GM21825 (cell line): Measurements from ENCODE around the gene GEN1.
A peak's percentile ranks its signal among the peaks of the same experiment; 100 is the strongest.

Experiments used
- ATAC-seq: cut with Tn5 transposase; IDR thresholded peaks from one replicate; pipeline ENCODE4 v1.9.1; 2021; ENCODE audit warnings: mild to moderate bottlenecking, moderate library complexity; ENCODE audit not compliant: unreplicated experiment

Gene GEN1

GRCh38 chr2:17753803-17754663 is at the start of gene GEN1, which contains the start of gene SMC6:
Gene GEN1, plus strand, starts transcription at chr2:17754138. Its CDS starts 5,806 bp downstream, at chr2:17759944.
Gene SMC6, minus strand, starts transcription at chr2:17753810. Its CDS starts 7,864 bp downstream, at chr2:17745946.
- peak; percentile 71 for ATAC-seq

- no peak for ATAC-seq
These were observed 47.1 kb upstream of the GEN1 start for GRCh38 chr2:17706845-17707244.

GRCh38 chr2:17708501-17708900 is 45.4 kb upstream of the GEN1 start:
- no peak for ATAC-seq

- ATAC-seq = no peak
These were observed 44.0 kb upstream of the GEN1 start for GRCh38 chr2:17709897-17710296.

DNA sequence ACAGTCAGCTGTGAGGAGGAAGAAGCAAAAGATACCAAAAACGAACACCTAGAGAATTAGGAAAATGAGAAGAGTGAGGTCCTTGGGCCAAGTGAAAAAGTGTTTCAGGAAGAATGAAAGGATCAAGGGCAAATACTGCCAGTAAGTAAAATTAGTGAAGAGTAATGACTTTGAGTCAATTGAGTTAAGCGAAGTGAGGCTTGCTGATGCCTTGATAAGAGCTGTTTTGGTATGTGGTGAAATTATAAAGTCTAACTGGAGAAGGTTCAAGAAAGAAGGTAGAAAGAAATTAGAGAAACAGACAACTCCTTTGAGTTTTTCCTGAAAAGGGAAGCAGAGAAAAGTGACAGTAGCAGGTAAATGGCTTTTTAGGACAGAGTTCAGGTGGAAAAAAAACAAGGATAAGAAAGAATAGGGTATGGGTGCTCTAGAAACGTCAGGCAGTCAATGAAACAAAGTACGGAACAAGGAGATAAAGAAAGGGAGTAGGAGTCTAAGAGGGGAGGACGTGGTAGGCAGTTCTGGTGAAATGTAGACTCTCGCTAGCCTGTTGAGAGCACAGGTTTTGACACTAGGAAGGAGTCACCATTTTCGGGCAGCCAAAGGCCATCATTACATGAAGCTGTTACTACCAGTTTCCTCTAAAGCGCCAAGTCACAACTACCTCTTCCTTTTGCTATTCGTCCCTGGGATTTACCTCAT is 43.2 kb upstream of the GEN1 start:
- no peak for ATAC-seq

GRCh38 chr2:17713291-17713690 is 40.6 kb upstream of the GEN1 start:
- no peak for ATAC-seq

- no peak for ATAC-seq
These were observed 36.3 kb upstream of the GEN1 start for GRCh38 chr2:17717666-17718065.

DNA sequence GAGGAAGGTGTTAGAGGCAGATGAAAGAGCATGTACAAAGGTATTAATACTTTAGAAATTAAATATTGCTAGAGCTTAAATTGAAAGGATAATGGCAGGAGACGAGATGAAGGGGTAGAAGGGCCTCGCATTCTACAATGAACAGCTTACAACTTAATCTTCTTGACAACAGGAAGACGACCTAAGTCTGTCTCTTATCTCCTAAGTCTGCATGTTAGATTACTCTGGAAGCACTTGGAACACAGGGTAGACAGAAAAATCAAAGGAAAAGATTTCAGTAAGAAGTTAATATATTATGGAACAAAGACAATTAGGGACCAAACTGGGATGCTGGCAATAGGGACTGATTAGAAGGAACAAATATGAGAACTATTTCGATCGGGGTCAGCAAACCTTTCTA is 35.2 kb upstream of the GEN1 start:
- ATAC-seq = no peak

DNA sequence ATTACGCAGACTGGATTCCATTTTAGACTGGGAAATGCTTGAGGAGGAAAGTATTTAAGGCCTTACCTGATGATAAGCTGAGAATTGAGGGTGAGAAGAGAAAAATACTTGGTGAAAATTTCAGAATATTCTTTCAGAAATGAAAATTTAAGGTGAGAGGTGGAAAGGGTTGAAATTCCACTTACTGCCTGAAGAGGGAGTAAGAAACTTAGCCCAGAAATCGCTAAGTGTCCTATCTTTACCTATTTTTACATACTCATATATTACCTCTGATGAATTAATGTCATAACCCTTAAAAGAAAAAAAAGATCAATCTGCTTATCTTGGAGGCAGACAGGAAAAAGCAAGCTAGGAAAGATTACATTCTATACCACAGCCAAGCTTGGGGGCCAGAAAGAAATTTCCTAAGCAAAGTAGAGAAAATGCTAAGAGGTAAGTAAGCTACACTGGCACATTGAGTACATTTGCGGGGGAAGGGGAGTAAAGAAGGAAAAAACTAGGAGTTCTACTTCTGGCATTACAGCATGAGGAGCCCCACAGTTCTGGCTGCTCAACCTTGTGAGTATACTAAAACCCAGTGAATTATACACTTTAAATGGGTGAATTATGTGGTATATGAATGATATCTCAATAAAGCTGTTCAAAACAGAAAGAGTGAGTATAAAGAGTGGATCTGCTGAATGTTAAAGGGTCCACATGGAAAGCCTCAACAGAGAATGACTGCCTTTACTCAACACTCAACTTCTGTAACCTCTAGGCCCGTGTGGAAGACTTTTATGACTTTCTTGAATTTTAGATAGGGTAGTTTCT is 34.2 kb upstream of the GEN1 start:
- ATAC-seq = peak; percentile 70

DNA sequence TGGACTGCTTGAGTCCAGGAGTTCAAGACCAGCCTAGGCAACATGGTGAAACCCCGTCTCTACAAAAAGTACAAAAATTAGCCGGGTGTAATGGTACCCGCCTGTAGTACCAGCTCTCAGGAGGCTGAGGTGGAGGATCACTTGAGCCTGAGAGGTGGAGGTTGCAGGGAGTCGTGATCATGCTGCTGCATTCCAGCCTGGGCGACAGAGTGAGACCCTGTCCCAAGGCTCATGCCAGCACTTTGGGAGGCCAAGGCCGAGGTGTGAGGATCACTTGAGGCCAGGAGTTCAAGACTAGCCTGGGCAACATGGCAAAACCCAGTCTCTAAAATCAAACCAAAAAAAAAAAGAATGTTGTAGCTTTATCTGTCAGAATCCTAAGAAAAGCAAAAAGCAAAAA is 25.7 kb upstream of the GEN1 start:
- no peak for ATAC-seq

GRCh38 chr2:17729880-17730279 is 24.1 kb upstream of the GEN1 start:
- no peak for ATAC-seq

DNA sequence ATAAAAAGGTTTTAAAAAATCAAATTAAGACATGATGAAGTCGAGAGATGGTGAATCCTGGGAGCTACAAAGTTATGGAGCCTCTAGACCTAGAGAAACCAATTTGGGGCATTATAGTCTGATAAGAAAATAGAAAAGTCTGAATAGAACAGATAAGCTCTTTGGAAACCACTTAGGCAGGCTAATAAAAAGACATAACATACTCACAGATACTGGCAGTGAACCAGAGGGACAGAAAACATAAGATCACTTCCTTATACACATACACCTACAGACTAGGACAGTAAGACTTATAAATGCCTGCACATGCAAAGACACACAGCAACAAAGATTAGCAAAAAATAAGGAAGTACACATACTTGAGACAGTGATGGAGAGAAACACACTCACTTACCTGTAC is 20.3 kb upstream of the GEN1 start:
- no peak for ATAC-seq

DNA sequence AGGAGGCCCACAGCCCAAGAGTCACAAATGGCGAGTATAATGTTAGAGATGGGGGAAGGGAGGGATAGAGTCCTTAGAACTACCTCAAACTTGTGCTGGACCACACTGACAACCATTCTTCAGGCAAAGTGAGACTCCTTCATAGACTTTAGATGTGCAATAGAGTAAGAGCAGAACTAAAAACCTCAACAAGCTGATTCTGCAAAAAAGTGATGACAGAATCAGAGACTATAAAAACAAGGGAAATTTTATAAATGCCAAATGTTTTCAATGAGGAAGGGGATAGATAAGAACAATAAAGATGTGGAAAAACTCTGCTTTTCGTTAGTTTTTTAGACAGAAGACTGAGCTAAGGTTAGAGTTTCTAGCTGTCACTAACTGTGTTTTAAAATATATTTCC is 18.1 kb upstream of the GEN1 start:
- ATAC-seq = no peak

GRCh38 chr2:17736989-17737388 is 16.9 kb upstream of the GEN1 start:
- ATAC-seq = no peak

- ATAC-seq = no peak
These were observed 13.7 kb upstream of the GEN1 start for GRCh38 chr2:17740203-17740602.

- no peak for ATAC-seq
These were observed 6.1 kb upstream of the GEN1 start for GRCh38 chr2:17747684-17748452.

- no peak for ATAC-seq
These were observed 5.2 kb upstream of the GEN1 start for GRCh38 chr2:17748745-17749144.

- peak; percentile 22 for ATAC-seq
These were observed 4.0 kb upstream of the GEN1 start for GRCh38 chr2:17749753-17750438.

DNA sequence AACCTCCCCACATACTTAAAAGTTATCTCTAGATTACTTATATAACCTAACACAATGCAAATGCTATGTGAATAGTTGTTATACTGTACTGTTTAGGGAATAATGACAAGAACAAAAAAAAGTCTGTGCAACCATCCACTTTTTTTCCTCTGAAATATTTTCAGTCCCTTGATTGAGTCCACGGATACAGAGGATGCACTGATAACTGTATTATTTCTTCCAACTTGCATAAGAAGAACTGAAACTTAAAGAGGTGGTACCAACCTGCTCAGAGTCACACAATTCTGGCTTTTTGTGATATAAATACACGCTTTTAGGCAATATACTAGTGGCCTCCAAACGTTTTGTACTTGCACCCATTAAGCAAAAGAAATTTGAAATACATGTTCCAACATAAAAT is 1.7 kb upstream of the GEN1 start:
- peak; percentile 14 for ATAC-seq
